HG03378 (cell line): ENCODE measurements around the gene UNC79.
"Not testable (repeated sequence)": the region's sequence is repeated elsewhere in the genome, so short reads cannot be mapped to it uniquely, and the experiment has no call there.

Experiments used
- ATAC-seq: cut with Tn5 transposase; IDR thresholded peaks from one replicate; pipeline ENCODE4 v1.9.1; 2021; ENCODE audit warnings: mild to moderate bottlenecking, moderate library complexity; ENCODE audit not compliant: unreplicated experiment

Gene UNC79

GRCh38 chr14:93430315-93431035 is at the start of gene UNC79:
UNC79 (plus strand) TSS chr14:93430939; CDS start chr14:93431030, 91 bp downstream.
- ATAC-seq: no peak

GRCh38 chr14:93381644-93382043 is 49.1 kb upstream of the UNC79 start:
- ATAC-seq: peak; percentile 68

GRCh38 chr14:93384256-93384655 is 46.5 kb upstream of the UNC79 start:
- ATAC-seq: not testable (repeated sequence)

- no peak for ATAC-seq
These were observed 35.5 kb upstream of the UNC79 start for GRCh38 chr14:93395231-93395630.

GRCh38 chr14:93396456-93396855 is 34.3 kb upstream of the UNC79 start:
- ATAC-seq: no peak

GRCh38 chr14:93398491-93398890 is 32.2 kb upstream of the UNC79 start:
- no peak for ATAC-seq

- no peak for ATAC-seq
These were observed 27.8 kb upstream of the UNC79 start for GRCh38 chr14:93402951-93403350.

- no peak for ATAC-seq
These were observed 20.7 kb upstream of the UNC79 start for GRCh38 chr14:93410021-93410420.

- no peak for ATAC-seq
These were observed 19.8 kb upstream of the UNC79 start for GRCh38 chr14:93410893-93411292.

GRCh38 chr14:93425136-93425535 is 5.6 kb upstream of the UNC79 start:
- ATAC-seq: not testable (repeated sequence)

GRCh38 chr14:93426750-93427149 is 4.0 kb upstream of the UNC79 start:
- ATAC-seq: no peak

GRCh38 chr14:93431036-93431670 is 414 bp downstream of the UNC79 start:
- no peak for ATAC-seq

- no peak for ATAC-seq
These were observed 23.5 kb downstream of the UNC79 start for GRCh38 chr14:93454224-93454623.

GRCh38 chr14:93456356-93456755 is 25.6 kb downstream of the UNC79 start:
- ATAC-seq: no peak

- ATAC-seq: no peak
These were observed 27.5 kb downstream of the UNC79 start for GRCh38 chr14:93458234-93458633.

GRCh38 chr14:93462479-93462878 is 31.7 kb downstream of the UNC79 start:
- no peak for ATAC-seq

- ATAC-seq: no peak
These were observed 33.5 kb downstream of the UNC79 start for GRCh38 chr14:93464271-93464670.

GRCh38 chr14:93475471-93475870 is 44.7 kb downstream of the UNC79 start:
- no peak for ATAC-seq

GRCh38 chr14:93476305-93476704 is 45.6 kb downstream of the UNC79 start:
- ATAC-seq: no peak

GRCh38 chr14:93479074-93479473 is 48.3 kb downstream of the UNC79 start:
- ATAC-seq: not testable (repeated sequence)

- ATAC-seq: no peak
These were observed 50.1 kb downstream of the UNC79 start for GRCh38 chr14:93480867-93481266.

GRCh38 chr14:93481758-93482157 is 51.0 kb downstream of the UNC79 start:
- ATAC-seq: no peak

GRCh38 chr14:93490001-93490400 is 59.3 kb downstream of the UNC79 start:
- ATAC-seq: no peak
